ENCODE measurements around the gene R3HDM2.

The R3HDM2 gene

GRCh38 chr12:57258977-57259970, 171.6 kb downstream of the R3HDM2 start:
- H3K27me3 ChIP-seq (ENCODE audit: control insufficient read depth, insufficient read depth, low read length), result no peaks in the 10 kb centered on the region
- no peaks in the 10 kb centered on the region for H3K9me3 ChIP-seq (ENCODE audit: control insufficient read depth, insufficient read depth, low read depth, low read length)
- H3K36me3 ChIP-seq (ENCODE audit: control insufficient read depth, insufficient read depth, low read length), result peaks cover 52% of the 10 kb centered on the region
- peaks cover 7% of the 10 kb centered on the region; the same call in 1 of the 2 replicates for H3K4me1 ChIP-seq (ENCODE audit: control insufficient read depth, insufficient read depth, low read length)
- H3K27ac ChIP-seq (ENCODE audit: low read depth, low read length), result no peak overlapping the region
- no peak overlapping the region for H3K9ac ChIP-seq (ENCODE audit: low read length)
- H3K4me3 ChIP-seq (ENCODE audit: low read depth, low read length), result no peak overlapping the region

GRCh38 chr12:57255916-57256315, 174.9 kb downstream of the R3HDM2 start:
- Histone ChIP-seq H3K4me3 (ENCODE audit: low read depth, low read length) (no peak overlapping the region), H3K27me3 (ENCODE audit: control insufficient read depth, insufficient read depth, low read length) (no peaks in the 10 kb centered on the region), H3K9me3 (ENCODE audit: control insufficient read depth, insufficient read depth, low read depth, low read length) (no peaks in the 10 kb centered on the region), H3K9ac (ENCODE audit: low read length) (no peak overlapping the region), H3K36me3 (ENCODE audit: control insufficient read depth, insufficient read depth, low read length) (peaks cover 48% of the 10 kb centered on the region), H3K27ac (ENCODE audit: low read depth, low read length) (no peak overlapping the region), H3K4me1 (ENCODE audit: control insufficient read depth, insufficient read depth, low read length) (0 out of 2 replicates have a peak, but pooled peaks cover 2% of the 10 kb centered on the region)

- no peaks in the 10 kb centered on the region for H3K27me3 ChIP-seq (ENCODE audit: control insufficient read depth, insufficient read depth, low read length)
- no peaks in the 10 kb centered on the region for H3K9me3 ChIP-seq (ENCODE audit: control insufficient read depth, insufficient read depth, low read depth, low read length)
- H3K4me1 ChIP-seq (ENCODE audit: control insufficient read depth, insufficient read depth, low read length), result peaks cover 8% of the 10 kb centered on the region
- H3K9ac ChIP-seq (ENCODE audit: low read length), result no peak overlapping the region
- H3K4me3 ChIP-seq (ENCODE audit: low read depth, low read length), result no peak overlapping the region
- no peak overlapping the region for H3K27ac ChIP-seq (ENCODE audit: low read depth, low read length)
- peaks cover 40% of the 10 kb centered on the region for H3K36me3 ChIP-seq (ENCODE audit: control insufficient read depth, insufficient read depth, low read length)
These were observed 176.2 kb downstream of the R3HDM2 start for GRCh38 chr12:57254506-57255280.

GRCh38 chr12:57250956-57251355, 179.9 kb downstream of the R3HDM2 start, which contains the start of gene STAC3:
Gene STAC3 (minus strand): TSS chr12:57251187. CDS start chr12:57249636, 1,551 bp downstream.
- H3K4me1 ChIP-seq (ENCODE audit: control insufficient read depth, insufficient read depth, low read length), result peaks cover 23% of the 10 kb centered on the region
- no peak within 1 kb of the TSS for H3K27ac ChIP-seq (ENCODE audit: low read depth, low read length)
- H3K36me3 ChIP-seq (ENCODE audit: control insufficient read depth, insufficient read depth, low read length), result peaks cover 9% of the 10 kb centered on the region
- H3K4me3 ChIP-seq (ENCODE audit: low read depth, low read length), result no peak within 1 kb of the TSS
- H3K9me3 ChIP-seq (ENCODE audit: control insufficient read depth, insufficient read depth, low read depth, low read length), result no peaks in the 10 kb centered on the region
- H3K9ac ChIP-seq (ENCODE audit: low read length), result no peak within 1 kb of the TSS
- no peaks in the 10 kb centered on the region for H3K27me3 ChIP-seq (ENCODE audit: control insufficient read depth, insufficient read depth, low read length)

GRCh38 chr12:57250541-57250940, 180.3 kb downstream of the R3HDM2 start:
- H3K27ac ChIP-seq (ENCODE audit: low read depth, low read length), result no peak overlapping the region
- no peak overlapping the region for H3K9ac ChIP-seq (ENCODE audit: low read length)
- H3K4me1 ChIP-seq (ENCODE audit: control insufficient read depth, insufficient read depth, low read length), result peaks cover 23% of the 10 kb centered on the region
- H3K27me3 ChIP-seq (ENCODE audit: control insufficient read depth, insufficient read depth, low read length), result no peaks in the 10 kb centered on the region
- H3K9me3 ChIP-seq (ENCODE audit: control insufficient read depth, insufficient read depth, low read depth, low read length), result no peaks in the 10 kb centered on the region
- no peak overlapping the region for H3K4me3 ChIP-seq (ENCODE audit: low read depth, low read length)
- H3K36me3 ChIP-seq (ENCODE audit: control insufficient read depth, insufficient read depth, low read length), result peaks cover 6% of the 10 kb centered on the region

GRCh38 chr12:57248934-57249742, 181.7 kb downstream of the R3HDM2 start:
- no peaks in the 10 kb centered on the region for H3K9me3 ChIP-seq (ENCODE audit: control insufficient read depth, insufficient read depth, low read depth, low read length)
- H3K4me1 ChIP-seq (ENCODE audit: control insufficient read depth, insufficient read depth, low read length), result peaks cover 29% of the 10 kb centered on the region
- no peak overlapping the region for H3K4me3 ChIP-seq (ENCODE audit: low read depth, low read length)
- H3K27me3 ChIP-seq (ENCODE audit: control insufficient read depth, insufficient read depth, low read length), result peaks cover 7% of the 10 kb centered on the region
- no peak overlapping the region for H3K9ac ChIP-seq (ENCODE audit: low read length)
- H3K27ac ChIP-seq (ENCODE audit: low read depth, low read length), result no peak overlapping the region
- H3K36me3 ChIP-seq (ENCODE audit: control insufficient read depth, insufficient read depth, low read length), result no peaks in the 10 kb centered on the region

DNA sequence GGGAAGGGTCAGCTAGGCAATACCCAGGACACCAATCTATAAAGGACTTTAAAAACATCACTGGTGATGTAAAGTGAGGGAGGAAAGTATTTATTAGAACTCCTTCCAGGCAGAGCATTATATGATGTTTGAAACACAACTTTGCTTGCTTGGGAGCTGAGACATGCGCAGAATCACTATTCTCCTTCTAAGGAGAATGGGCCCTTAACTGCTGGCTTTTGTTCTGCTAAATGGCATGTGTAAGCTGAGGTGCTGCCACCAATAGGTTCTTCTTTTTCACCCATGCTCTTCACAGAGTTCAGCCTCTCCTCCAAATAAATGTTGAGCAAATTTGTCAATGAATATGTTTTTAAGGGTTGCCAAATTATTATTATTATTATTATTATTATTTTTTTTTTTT, 183.8 kb downstream of the R3HDM2 start:
- no peak overlapping the region for H3K9ac ChIP-seq (ENCODE audit: low read length)
- peaks cover 32% of the 10 kb centered on the region for H3K4me1 ChIP-seq (ENCODE audit: control insufficient read depth, insufficient read depth, low read length)
- H3K36me3 ChIP-seq (ENCODE audit: control insufficient read depth, insufficient read depth, low read length), result no peaks in the 10 kb centered on the region
- H3K27me3 ChIP-seq (ENCODE audit: control insufficient read depth, insufficient read depth, low read length), result peaks cover 19% of the 10 kb centered on the region
- no peaks in the 10 kb centered on the region for H3K9me3 ChIP-seq (ENCODE audit: control insufficient read depth, insufficient read depth, low read depth, low read length)
- no peak overlapping the region for H3K4me3 ChIP-seq (ENCODE audit: low read depth, low read length)
- no peak overlapping the region for H3K27ac ChIP-seq (ENCODE audit: low read depth, low read length)

GRCh38 chr12:57244312-57244696, 186.5 kb downstream of the R3HDM2 start:
- Histone ChIP-seq H3K9ac (ENCODE audit: low read length) (no peak overlapping the region), H3K4me3 (ENCODE audit: low read depth, low read length) (no peak overlapping the region), H3K4me1 (ENCODE audit: control insufficient read depth, insufficient read depth, low read length) (peaks cover 43% of the 10 kb centered on the region), H3K27ac (ENCODE audit: low read depth, low read length) (no peak overlapping the region), H3K27me3 (ENCODE audit: control insufficient read depth, insufficient read depth, low read length) (peaks cover 47% of the 10 kb centered on the region), H3K36me3 (ENCODE audit: control insufficient read depth, insufficient read depth, low read length) (no peaks in the 10 kb centered on the region), H3K9me3 (ENCODE audit: control insufficient read depth, insufficient read depth, low read depth, low read length) (no peaks in the 10 kb centered on the region)

DNA sequence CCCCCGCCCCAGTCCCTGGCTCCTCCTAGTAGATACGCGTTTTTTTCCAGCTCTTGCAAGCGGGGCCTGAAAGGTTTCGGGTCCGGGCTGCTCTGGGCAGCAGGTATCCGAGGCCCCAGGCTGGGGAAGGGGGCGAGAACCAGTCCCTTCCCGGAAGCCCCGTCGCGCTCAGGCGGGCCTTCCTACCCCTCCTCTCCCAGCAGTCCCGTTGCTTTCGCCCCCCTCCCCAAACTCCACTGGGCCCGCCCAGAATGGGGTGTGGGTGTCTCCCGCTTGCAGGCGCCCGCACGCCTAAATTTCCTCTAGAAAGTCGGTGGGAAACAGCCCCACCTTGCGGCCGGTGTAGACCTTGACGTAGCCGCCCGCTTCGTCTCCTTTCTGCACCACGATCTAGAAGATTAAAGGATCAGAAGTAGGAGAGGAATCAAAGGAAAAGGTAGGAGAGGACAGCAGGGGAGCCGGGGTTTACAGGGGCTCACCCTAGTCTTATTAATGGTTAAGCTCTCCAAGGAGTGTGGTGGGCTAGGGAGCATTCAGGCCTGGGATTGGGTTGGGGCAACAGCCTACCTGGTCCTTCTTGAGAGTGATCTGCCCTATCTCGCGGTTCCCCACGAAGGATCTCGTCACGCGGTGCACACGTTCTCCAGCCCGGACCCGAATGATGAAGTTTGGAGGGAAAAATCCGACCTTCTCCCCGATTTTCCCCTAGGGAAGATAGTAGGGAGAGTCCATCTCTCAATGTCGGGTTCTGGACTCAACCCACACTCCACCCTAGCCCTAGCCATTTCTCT, 187.1 kb downstream of the R3HDM2 start:
- no peak overlapping the region for H3K9ac ChIP-seq (ENCODE audit: low read length)
- H3K27me3 ChIP-seq (ENCODE audit: control insufficient read depth, insufficient read depth, low read length), result peaks cover 52% of the 10 kb centered on the region
- H3K36me3 ChIP-seq (ENCODE audit: control insufficient read depth, insufficient read depth, low read length), result no peaks in the 10 kb centered on the region
- H3K27ac ChIP-seq (ENCODE audit: low read depth, low read length), result no peak overlapping the region; the same call in 1 of the 2 replicates
- H3K4me3 ChIP-seq (ENCODE audit: low read depth, low read length), result peak overlapping the region; percentile 73
- H3K4me1 ChIP-seq (ENCODE audit: control insufficient read depth, insufficient read depth, low read length), result peaks cover 40% of the 10 kb centered on the region
- no peaks in the 10 kb centered on the region for H3K9me3 ChIP-seq (ENCODE audit: control insufficient read depth, insufficient read depth, low read depth, low read length)

Data from HUES6 (cell line).